ENCODE measurements around the gene DUOXA2. TPM values are rescaled to one million over a fixed set of nuclear protein-coding genes. Genes with fewer than 3 reads are reported as not detected.

Gene DUOXA2
- total RNA-seq, 4 donors from 2014 or later: not detected

GRCh38 chr15:45110256-45110820 lies 3.8 kb upstream of the DUOXA2 start:
- ATAC-seq (ENCODE audit: low FRiP score) (no peak), DNase-seq (ENCODE audit: low spot score) (no peak)
- no peak for TF ChIP-seq CTCF (IDR thresholded peaks at IDR 0.05)

- no peak for TF ChIP-seq CTCF (IDR thresholded peaks at IDR 0.05)
- DNase-seq (ENCODE audit: low spot score) (no peak), ATAC-seq (ENCODE audit: low FRiP score) (no peak)
These were observed 2.6 kb upstream of the DUOXA2 start for GRCh38 chr15:45111390-45112142.

GRCh38 chr15:45112143-45112590 lies 2.0 kb upstream of the DUOXA2 start:
- ATAC-seq (ENCODE audit: low FRiP score): no peak
- no peak for DNase-seq (ENCODE audit: low spot score)
- no peak for TF ChIP-seq CTCF (IDR thresholded peaks at IDR 0.05)

GRCh38 chr15:45112591-45113379 lies 1.3 kb upstream of the DUOXA2 start:
- ATAC-seq (ENCODE audit: low FRiP score) (no peak), DNase-seq (ENCODE audit: low spot score) (no peak)
- TF ChIP-seq CTCF (IDR thresholded peaks at IDR 0.05): no peak

- ATAC-seq (ENCODE audit: low FRiP score): no peak
- TF ChIP-seq CTCF (IDR thresholded peaks at IDR 0.05): no peak
- DNase-seq (ENCODE audit: low spot score): no peak
These were observed 641 bp upstream of the DUOXA2 start for GRCh38 chr15:45113380-45113990.

- TF ChIP-seq CTCF (IDR thresholded peaks at IDR 0.05): no peak
- DNase-seq (ENCODE audit: low spot score) (no peak), ATAC-seq (ENCODE audit: low FRiP score) (no peak)
These were observed 592 bp downstream of the DUOXA2 start for GRCh38 chr15:45114751-45115085.
